NCI-H526 treated with DMSO at 0.1 percent for 48 hours (cell line): ENCODE data around the gene STYX.
A peak's percentile ranks its signal among the peaks of the same experiment; 100 is the strongest.

ENCODE experiments used
- DNase-seq: peaks from one replicate; lab custom pipeline; 2025; lab: John Stamatoyannopoulos, UW

STYX gene, protein sequence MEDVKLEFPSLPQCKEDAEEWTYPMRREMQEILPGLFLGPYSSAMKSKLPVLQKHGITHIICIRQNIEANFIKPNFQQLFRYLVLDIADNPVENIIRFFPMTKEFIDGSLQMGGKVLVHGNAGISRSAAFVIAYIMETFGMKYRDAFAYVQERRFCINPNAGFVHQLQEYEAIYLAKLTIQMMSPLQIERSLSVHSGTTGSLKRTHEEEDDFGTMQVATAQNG

DNA sequence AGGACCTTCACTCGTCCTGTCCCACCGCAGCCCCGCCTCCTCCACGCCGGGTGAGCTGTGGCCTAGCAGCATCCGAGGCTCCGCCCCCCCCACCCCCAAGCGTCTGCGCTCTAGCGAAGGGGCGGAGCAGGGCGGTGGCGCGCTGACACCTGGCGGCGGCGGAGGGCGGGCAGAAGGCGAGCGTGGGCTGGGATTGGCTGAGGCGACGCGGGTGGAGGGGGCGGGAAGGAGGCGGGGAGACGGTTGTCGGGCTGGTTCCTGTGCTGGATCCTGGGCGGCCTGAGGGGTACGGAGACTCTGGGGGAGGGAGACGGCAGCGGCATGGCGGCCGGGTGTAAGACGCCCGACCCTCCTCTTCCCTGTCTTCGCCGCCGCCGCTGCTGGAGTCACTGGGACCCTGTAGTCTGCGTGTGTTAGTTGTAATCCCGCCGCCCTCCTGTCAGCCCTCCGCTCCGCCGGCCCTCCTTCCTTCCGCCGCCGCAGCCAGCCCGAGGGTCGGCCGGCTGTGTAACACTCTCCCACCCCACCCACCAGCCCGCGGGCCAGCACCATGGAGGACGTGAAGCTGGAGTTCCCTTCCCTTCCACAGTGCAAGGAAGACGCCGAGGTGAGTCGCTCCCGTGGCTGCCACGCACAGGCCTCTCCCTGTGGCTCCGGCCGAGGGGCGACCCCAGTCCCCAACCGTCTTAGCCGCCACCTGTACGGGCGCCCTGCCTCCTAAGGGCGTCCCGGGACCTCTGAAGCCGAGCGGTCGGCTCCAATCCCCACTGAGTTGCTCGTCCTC, at the start of gene STYX:
Gene STYX (plus strand): TSS at position 242 of the 784 bp plus-strand sequence. CDS start 309 bp downstream, at position 551.
- peak; percentile 93 for DNase-seq

GRCh38 chr14:52683985-52684520, 45.9 kb upstream of the STYX start:
- no peak for DNase-seq

DNA sequence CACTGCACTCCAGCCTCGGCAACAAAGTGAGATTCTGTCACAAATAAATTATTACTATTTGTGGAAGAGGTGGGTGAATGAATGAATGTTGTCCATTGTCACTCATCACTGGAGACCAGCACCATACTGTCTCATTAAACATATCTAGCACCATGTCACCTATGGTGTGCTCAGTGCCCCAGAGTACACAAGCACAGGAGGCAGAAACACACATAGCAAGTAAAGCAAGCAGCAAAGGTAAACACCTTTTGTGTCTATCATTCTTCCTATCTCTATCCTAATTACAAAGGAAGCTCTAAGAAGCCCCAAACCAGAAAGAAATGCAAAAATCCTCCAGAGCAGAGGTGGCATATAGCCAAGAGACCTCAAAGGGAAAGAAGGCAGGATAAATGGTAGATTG, 43.8 kb upstream of the STYX start:
- no peak for DNase-seq

GRCh38 chr14:52690983-52691760, 38.8 kb upstream of the STYX start:
- DNase-seq: no peak

GRCh38 chr14:52692248-52692962, 37.6 kb upstream of the STYX start:
- DNase-seq: no peak

DNA sequence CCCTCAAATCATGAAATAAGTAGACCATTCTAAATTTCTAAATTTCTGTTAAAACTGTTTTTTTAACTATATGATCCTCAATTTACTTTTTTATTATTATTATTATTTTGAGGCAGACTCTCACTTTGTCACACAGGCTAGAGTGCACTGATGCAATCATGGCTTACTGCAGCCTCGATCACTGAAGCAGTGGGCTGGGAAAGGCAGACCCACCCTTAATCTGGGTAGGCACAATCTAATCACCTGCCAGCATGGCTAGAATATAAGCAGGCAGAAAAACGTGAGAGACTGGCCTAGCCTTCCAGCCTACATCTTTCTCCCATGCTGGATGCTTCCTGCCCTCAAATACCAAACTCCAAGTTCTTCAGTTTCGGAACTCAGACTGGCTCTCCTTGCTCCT, 36.9 kb upstream of the STYX start:
- DNase-seq: no peak

DNA sequence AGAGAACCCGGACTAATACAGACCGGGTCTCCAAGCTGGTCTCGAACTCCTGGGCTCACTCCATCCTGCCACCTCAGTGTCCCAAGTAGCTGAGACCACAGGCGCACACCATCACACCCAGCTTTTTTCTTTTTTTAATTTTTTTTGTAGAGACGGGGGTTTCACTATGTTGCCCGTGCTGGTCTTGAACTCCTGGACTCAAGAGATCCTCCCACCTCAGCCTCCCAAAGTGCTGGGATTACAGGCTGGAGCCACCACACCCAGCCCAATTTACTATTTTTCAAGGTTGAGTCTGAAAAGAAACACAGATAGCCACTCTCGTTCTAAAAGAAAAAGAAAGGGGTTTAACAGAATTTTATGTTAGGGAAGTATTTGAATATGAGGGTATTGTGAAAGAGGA, 36.4 kb upstream of the STYX start:
- no peak for DNase-seq

DNA sequence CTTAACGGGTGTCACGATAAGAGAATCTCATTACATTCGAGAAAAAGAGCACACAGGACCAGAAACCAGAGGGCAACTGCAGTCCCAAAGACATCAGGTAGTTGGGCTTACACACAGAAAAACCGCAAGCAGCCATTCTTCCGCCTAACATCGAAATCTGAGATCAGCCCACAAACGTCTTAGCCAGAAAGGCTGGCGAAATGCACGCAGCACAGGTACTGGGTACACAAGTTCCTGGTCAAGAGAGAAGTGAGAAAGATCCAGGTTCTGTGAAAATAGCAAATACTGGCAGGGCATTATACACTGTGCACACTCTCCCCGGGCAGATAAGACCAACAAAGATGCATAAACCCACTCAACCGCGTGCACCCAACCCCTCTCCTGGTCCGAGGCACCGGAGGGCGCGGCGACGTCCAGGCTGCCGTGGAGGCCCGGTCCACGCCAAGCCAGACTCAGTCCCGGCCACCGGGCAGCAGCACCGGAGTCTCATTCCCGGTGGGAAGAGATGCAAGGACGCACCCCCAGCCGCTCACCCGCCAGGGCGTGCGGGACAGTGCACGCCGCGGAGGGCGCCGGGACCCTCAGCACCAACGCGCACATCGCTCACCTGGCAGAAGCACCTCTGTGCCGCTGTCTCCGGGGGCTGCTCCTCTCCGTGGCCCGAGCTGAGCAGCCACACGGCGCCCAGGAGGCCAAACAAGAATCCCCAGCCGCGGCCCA, 35.0 kb upstream of the STYX start:
- DNase-seq: peak; percentile 59

DNA sequence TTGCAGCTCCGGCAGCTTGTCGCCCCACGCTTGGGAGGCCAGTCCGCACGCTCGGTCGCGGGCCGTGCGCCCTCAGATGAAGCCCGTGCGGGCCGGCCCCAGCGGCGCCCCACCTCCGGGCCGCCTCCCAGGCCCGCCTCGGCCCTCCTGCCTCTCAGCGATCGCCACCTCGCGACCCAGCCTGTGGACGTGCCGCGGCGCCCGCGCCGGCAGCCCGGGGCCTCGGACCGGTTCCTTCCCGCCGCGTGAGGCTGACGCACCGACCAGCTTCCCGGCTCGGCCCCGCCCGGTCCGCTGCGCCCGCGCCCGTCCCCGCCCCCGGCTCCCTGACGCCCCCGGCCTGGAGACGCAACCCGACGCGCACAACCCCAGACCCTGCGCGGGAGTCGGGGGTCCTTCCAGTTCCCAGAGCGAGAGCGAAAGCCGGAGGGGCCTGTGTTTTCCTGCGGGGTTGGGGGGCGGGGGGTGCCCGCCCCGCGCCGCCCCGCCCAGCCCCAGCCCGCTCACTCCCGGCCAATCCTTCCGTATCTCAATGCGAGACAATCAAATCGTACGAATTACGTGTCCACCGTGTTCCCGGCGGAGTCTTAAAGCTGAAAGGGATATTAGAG, 34.4 kb upstream of the STYX start, which contains the start of gene ERO1A:
Gene ERO1A (minus strand): TSS at position 78 of the 611 bp plus-strand sequence. CDS start 77 bp downstream, at position 1.
- peak; percentile 66 for DNase-seq

GRCh38 chr14:52700701-52701172, 29.2 kb upstream of the STYX start:
- DNase-seq: peak; percentile 11

- DNase-seq: no peak
These were observed 28.7 kb upstream of the STYX start for GRCh38 chr14:52701223-52701622.

DNA sequence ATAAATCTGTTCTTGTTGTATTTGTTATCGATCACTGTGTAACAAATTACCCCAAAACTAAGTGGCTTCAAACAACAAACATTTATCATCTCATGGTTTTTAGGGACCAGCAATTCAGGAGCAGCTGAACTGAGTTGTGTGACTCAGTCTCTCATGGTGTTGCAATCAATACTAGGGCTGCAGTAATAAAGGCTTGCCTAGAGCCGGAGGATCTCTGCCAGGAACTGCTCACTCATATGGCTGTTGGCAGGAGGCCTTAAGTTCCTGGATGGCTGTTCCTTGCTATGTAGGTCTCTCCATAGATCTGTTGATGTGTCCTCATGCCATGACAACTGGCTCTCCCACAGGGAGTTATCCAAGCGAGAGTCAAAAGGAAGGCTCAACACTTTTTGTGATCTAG, 26.7 kb upstream of the STYX start:
- DNase-seq: no peak

DNA sequence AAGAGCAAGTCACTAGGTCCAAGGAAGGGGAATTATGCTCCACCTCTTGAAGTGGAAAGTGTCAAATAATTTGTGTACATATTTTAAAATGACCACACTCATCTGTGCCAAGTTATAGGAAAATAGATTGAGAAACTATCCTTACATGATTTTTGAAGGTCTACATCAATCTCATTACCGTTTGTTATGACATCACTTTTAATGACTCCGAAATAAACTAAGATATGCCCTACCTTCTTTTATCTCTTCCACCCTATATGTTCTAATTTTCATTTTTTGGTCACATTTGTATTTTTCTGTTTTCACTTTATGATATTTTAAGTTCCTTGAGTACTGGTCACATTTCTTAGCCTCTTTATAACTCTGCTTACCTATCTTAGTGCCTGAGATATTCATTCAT, 26.3 kb upstream of the STYX start:
- no peak for DNase-seq

GRCh38 chr14:52706286-52706685, 23.7 kb upstream of the STYX start:
- DNase-seq: no peak

DNA sequence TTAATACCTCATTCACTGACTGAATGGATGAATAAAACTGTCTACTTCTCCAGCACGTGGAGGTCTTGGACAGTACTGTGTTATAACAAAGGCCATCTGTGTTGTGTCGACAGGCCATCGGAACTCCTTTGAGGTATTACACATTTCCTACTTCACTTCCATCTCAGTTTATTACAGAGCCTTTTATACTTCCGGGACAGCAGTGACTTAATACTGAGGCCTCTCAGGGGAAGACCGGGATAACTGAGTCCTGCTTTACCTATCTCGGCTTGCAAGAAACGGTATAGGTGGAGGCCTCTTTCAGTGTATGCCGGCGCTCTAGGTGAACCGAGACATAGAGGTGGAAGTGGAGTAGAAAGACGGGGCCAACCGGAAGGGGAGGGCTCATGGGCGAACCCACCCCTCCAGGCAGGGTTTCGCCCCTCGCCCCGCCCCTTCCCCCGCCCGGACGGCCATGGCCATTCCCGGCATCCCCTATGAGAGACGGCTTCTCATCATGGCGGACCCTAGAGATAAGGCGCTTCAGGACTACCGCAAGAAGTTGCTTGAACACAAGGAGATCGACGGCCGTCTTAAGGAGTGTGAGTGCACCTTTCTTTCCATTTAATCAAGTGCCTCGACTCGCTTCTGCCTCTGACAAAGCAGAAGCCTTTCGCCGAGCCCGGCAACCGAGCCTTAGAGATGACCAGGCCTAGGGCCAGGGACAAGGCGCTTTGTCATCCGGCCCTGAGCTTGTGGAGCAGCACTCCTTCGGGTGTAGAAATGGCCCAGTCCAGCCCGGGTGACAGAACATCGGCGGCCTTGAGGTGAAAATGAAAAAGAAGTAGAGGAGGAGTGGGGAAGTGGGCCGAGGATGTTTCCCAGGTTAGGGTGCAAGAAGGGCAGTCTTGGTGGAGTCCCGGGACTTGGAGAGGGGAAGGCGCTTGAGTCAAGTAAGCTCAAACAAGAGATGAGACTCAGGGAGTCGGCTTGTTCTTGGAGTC, 23.0 kb upstream of the STYX start, which contains the start of gene PSMC6:
Gene PSMC6 (plus strand): TSS at position 477 of the 983 bp plus-strand sequence. CDS start 20 bp downstream, at position 497.
- DNase-seq: peak; percentile 86

DNA sequence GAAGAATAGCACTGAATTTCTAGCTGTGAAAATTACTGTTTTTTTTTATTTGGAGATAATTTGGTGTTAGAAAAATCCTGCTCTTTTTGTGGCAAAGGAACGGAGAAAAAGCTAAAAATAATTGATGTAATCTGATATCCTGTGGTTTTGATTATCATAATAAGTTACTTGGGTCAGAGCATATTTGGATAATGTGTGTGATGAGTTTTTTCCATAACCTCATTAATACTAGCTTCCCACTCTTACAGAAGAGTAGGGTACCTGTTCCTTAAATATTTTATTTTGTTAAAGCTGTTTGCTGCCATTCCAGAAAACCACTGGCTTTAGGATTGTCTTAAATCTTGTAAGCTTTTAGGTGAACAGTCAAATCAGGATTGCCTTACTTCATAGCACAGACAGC, 18.3 kb upstream of the STYX start:
- no peak for DNase-seq

DNA sequence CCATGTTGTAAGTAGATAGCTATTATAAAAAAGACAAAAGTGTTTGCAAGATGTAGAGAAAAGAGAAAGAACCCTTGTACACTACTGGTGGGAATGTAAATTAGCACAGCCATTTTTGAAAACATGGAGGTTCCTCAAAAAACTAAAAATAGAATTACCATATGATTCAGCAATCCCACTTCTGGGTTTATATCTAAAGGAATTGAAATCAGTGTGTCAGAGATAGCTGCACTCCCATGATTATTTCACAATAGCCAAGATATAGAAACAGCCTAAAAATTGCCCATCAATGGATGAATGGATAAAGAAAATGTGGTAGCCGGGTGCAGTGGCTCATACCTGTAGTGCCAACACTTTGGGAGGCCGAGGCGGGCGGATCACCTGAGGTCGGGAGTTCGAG, 13.8 kb upstream of the STYX start:
- DNase-seq: no peak

DNA sequence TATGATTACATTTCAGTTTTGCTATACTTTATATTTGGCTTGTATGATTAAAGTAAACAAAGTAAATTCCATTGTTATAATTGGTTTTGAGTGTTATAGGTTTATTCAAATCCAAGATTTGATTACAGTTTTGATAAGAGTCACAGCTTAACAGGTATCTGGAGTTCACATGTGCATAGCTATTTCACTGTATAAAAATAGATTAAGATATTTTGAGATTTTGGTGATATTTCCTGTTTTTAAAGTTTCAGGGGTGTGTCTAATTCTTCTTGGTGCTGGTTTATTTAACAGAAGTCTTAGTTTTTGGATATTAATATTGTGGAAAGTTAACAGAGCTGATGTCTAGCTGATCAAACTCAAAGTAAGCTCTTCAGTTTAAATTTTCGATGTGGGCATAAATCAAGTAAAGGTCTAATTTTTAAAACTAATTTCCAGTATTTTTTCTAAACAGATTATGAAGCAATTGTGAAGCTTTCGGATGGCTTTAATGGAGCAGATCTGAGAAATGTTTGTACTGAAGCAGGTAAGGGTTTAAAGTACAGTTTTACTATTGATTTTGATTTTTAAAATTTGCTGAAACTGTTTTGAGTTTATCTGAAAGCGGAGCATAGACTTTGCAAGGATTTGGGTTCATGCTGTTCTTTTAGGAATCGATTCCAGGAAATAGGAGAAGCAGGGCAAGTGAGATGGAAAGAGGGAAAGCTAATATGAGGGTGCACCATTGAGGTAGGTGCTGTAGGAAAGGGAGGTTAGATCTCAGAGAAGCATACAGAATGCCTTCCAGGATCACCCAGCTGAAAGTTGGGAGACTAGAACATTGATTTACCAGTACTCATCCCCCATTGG, 6.2 kb upstream of the STYX start:
- DNase-seq: no peak
